ENCODE results near the gene SNX14. TPM values are rescaled to one million over a fixed set of nuclear protein-coding genes. Genes with fewer than 3 reads are reported as not detected.

The SNX14 gene
- total and polyA plus RNA-seq, 9 donors = 39.7 to 80.2 (median 61.2) TPM

DNA sequence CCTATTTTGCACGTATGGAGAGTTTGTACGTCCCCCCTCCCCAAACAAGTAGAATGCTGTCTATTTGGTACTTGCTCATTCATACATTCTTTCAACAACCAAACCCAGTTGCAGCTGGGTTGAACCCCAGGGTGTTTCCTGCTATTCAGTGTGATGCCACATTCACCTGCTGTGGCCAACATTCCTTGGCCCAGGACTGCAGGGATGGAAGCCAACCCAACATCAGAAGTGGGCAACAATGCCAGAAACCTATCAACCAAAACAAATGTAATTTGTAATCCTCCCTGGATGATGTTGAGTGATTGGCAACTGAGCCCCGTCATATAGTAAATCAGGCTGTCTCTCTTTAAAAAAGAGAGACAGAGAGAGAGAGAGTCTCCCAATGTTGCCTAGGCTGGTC lies 134.9 kb downstream of the SNX14 start:
- Histone ChIP-seq H3K27ac (peak overlapping the region; percentile 3 to 88), H3K36me3 (no peaks in the 10 kb centered on the region), H3K4me3 (no peak overlapping the region), H3K27me3 (no peaks in the 10 kb centered on the region), H3K4me1 (ENCODE audit: insufficient read depth) (peaks cover 23% of the 10 kb centered on the region), H3K9me3 (no peaks in the 10 kb centered on the region)
- TF ChIP-seq POLR2A (IDR thresholded peaks at IDR 0.05) = no peak
- no peak for TF ChIP-seq EP300 (IDR thresholded peaks at IDR 0.05)
- TF ChIP-seq, protein P1, sequence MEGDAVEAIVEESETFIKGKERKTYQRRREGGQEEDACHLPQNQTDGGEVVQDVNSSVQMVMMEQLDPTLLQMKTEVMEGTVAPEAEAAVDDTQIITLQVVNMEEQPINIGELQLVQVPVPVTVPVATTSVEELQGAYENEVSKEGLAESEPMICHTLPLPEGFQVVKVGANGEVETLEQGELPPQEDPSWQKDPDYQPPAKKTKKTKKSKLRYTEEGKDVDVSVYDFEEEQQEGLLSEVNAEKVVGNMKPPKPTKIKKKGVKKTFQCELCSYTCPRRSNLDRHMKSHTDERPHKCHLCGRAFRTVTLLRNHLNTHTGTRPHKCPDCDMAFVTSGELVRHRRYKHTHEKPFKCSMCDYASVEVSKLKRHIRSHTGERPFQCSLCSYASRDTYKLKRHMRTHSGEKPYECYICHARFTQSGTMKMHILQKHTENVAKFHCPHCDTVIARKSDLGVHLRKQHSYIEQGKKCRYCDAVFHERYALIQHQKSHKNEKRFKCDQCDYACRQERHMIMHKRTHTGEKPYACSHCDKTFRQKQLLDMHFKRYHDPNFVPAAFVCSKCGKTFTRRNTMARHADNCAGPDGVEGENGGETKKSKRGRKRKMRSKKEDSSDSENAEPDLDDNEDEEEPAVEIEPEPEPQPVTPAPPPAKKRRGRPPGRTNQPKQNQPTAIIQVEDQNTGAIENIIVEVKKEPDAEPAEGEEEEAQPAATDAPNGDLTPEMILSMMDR (IDR thresholded peaks at IDR 0.05) = no peak
- 80 to 89% (median 87%) methylated on average over 3 of the region's 3 CpGs for WGBS, 3 donors
- no peak for DNase-seq
- intact Hi-C loops (cut with DNase I) = no loop called here

GRCh38 chr6:85458184-85458583 lies 135.5 kb downstream of the SNX14 start:
- H3K36me3 ChIP-seq = no peaks in the 10 kb centered on the region
- H3K9me3 ChIP-seq = no peaks in the 10 kb centered on the region
- no peak for DNase-seq
- H3K27ac ChIP-seq = peak overlapping the region in 1 of 2 donors; percentile 88
- no peak for TF ChIP-seq EP300 (IDR thresholded peaks at IDR 0.05)
- no peak for TF ChIP-seq POLR2A (IDR thresholded peaks at IDR 0.05)
- TF ChIP-seq, protein P1 (IDR thresholded peaks at IDR 0.05) = no peak
- H3K4me1 ChIP-seq (ENCODE audit: insufficient read depth) = peaks cover 24% of the 10 kb centered on the region
- H3K4me3 ChIP-seq = no peak overlapping the region
- WGBS, 3 donors = 53 to 62% (median 57%) methylated on average over 2 of the region's 2 CpGs
- intact Hi-C loops (cut with DNase I) = no loop called here
- H3K27me3 ChIP-seq = no peaks in the 10 kb centered on the region

GRCh38 chr6:85456782-85457181 lies 136.9 kb downstream of the SNX14 start:
- WGBS, 3 donors = 80 to 84% (median 82%) methylated on average over 4 of the region's 4 CpGs
- no peaks in the 10 kb centered on the region for H3K36me3 ChIP-seq
- TF ChIP-seq POLR2A (IDR thresholded peaks at IDR 0.05) (no peak), EP300 (IDR thresholded peaks at IDR 0.05) (no peak)
- TF ChIP-seq, protein P1 (IDR thresholded peaks at IDR 0.05) = no peak
- H3K4me3 ChIP-seq = no peak overlapping the region
- DNase-seq = no peak
- intact Hi-C loops (cut with DNase I) = no loop called here
- peaks cover 24% of the 10 kb centered on the region for H3K4me1 ChIP-seq (ENCODE audit: insufficient read depth)
- H3K27me3 ChIP-seq = no peaks in the 10 kb centered on the region
- no peaks in the 10 kb centered on the region for H3K9me3 ChIP-seq
- H3K27ac ChIP-seq = peak overlapping the region in 1 of 2 donors; percentile 88

Other genes starting within 250 kb of the SNX14 start
- gene NT5E, start 143.8 kb downstream of the SNX14 start, total RNA-seq = 10 to 100 TPM; 32.5 to 67.2 (median 47.4) TPM
- gene NT5E, start 143.8 kb downstream of the SNX14 start, polyA plus RNA-seq = 10 to 100 TPM; 29.3 to 68.7 TPM
- 100 to 1,000 TPM in 2 of 7 donors, 10 to 100 TPM in 5; 45.5 to 109 (median 92.8) TPM for gene SYNCRIP, start 49.0 kb upstream of the SNX14 start, total RNA-seq
- gene SYNCRIP, start 49.0 kb upstream of the SNX14 start, polyA plus RNA-seq = 100 to 1,000 TPM in 1 of 2 donors, 10 to 100 TPM in 1; 33.2 to 101 TPM

Measured in ovary (tissue), 9 donors.